Measurements from ENCODE around the gene RARA.

The RARA gene

GRCh38 chr17:40340880-40341807 is 32.2 kb downstream of the RARA start:
- Histone ChIP-seq H3K79me2 (ENCODE audit: insufficient read depth, low read depth) (peaks cover 69% of the 10 kb centered on the region), H2AFZ (ENCODE audit: low read depth) (no peak overlapping the region), H3K4me3 (IDR thresholded peaks at IDR 0.05; ENCODE audit: insufficient read depth, low read depth, low read length) (no peak overlapping the region), H3K36me3 (ENCODE audit: insufficient read depth) (no peaks in the 10 kb centered on the region), H4K20me1 (ENCODE audit: insufficient read depth) (peaks cover 11% of the 10 kb centered on the region; the same call in 1 of the 2 replicates), H3K27ac (no peak overlapping the region; the same call in 1 of the 2 replicates), H3K4me1 (ENCODE audit: low read depth, poor library complexity, severe bottlenecking) (peaks cover 51% of the 10 kb centered on the region), H3K27me3 (ENCODE audit: insufficient read depth, low read depth) (no peaks in the 10 kb centered on the region), H3K9ac (no peak overlapping the region), H3K4me2 (no peak overlapping the region)
- no peak for TF ChIP-seq CTCF (conservative IDR thresholded peaks at IDR 0.05; ENCODE audit: low read depth, low read length)

- H3K4me1 ChIP-seq (ENCODE audit: low read depth, poor library complexity, severe bottlenecking), result peaks cover 44% of the 10 kb centered on the region
- no peak overlapping the region for H3K4me3 ChIP-seq (IDR thresholded peaks at IDR 0.05; ENCODE audit: insufficient read depth, low read depth, low read length)
- no peak overlapping the region for H2AFZ ChIP-seq (ENCODE audit: low read depth)
- H3K27ac ChIP-seq, result no peak overlapping the region
- peaks cover 69% of the 10 kb centered on the region for H3K79me2 ChIP-seq (ENCODE audit: insufficient read depth, low read depth)
- peaks cover 11% of the 10 kb centered on the region; the same call in 1 of the 2 replicates for H4K20me1 ChIP-seq (ENCODE audit: insufficient read depth)
- TF ChIP-seq CTCF (conservative IDR thresholded peaks at IDR 0.05; ENCODE audit: low read depth, low read length), result no peak
- no peak overlapping the region for H3K4me2 ChIP-seq
- no peaks in the 10 kb centered on the region for H3K36me3 ChIP-seq (ENCODE audit: insufficient read depth)
- H3K27me3 ChIP-seq (ENCODE audit: insufficient read depth, low read depth), result no peaks in the 10 kb centered on the region
- H3K9ac ChIP-seq, result no peak overlapping the region
Measured at GRCh38 chr17:40341808-40342503, 33.0 kb downstream of the RARA start.

- no peak overlapping the region for H3K9ac ChIP-seq
- H2AFZ ChIP-seq (ENCODE audit: low read depth), result no peak overlapping the region
- H3K27me3 ChIP-seq (ENCODE audit: insufficient read depth, low read depth), result no peaks in the 10 kb centered on the region
- peaks cover 42% of the 10 kb centered on the region for H3K4me1 ChIP-seq (ENCODE audit: low read depth, poor library complexity, severe bottlenecking)
- H3K79me2 ChIP-seq (ENCODE audit: insufficient read depth, low read depth), result peaks cover 65% of the 10 kb centered on the region
- no peak overlapping the region for H3K4me3 ChIP-seq (IDR thresholded peaks at IDR 0.05; ENCODE audit: insufficient read depth, low read depth, low read length)
- no peak overlapping the region for H3K27ac ChIP-seq
- H3K4me2 ChIP-seq, result no peak overlapping the region
- H3K36me3 ChIP-seq (ENCODE audit: insufficient read depth), result no peaks in the 10 kb centered on the region
- H4K20me1 ChIP-seq (ENCODE audit: insufficient read depth), result peaks cover 11% of the 10 kb centered on the region; the same call in 1 of the 2 replicates
- no peak for TF ChIP-seq CTCF (conservative IDR thresholded peaks at IDR 0.05; ENCODE audit: low read depth, low read length)
Measured at GRCh38 chr17:40342504-40343218, 33.7 kb downstream of the RARA start.

All from KMS-11 (cell line).